ENCODE data around the gene RAD18.

Gene RAD18

GRCh38 chr3:8834974-8835373 lies 128.3 kb downstream of the RAD18 start:
- TF ChIP-seq CTCF (conservative IDR thresholded peaks at IDR 0.05; ENCODE audit: low read depth, low read length): no peak
- no peak for DNase-seq (ENCODE audit: low read depth)
- H3K4me3 ChIP-seq (ENCODE audit: low read length): no peak overlapping the region

- TF ChIP-seq CTCF (conservative IDR thresholded peaks at IDR 0.05; ENCODE audit: low read depth, low read length): no peak
- H3K4me3 ChIP-seq (ENCODE audit: low read length): no peak overlapping the region
- DNase-seq (ENCODE audit: low read depth): no peak
Observed at GRCh38 chr3:8827641-8828040, 135.6 kb downstream of the RAD18 start.

Measured in retinal pigment epithelial cell (primary cell).